GM19467 (cell line): ENCODE results near the gene ASMTL.
"Not testable (repeated sequence)": the region's sequence is repeated elsewhere in the genome, so short reads cannot be mapped to it uniquely, and the experiment has no call there.

Experiments used
- ATAC-seq: cut with Tn5 transposase; IDR thresholded peaks from one replicate; pipeline ENCODE4 v1.9.1; 2021; ENCODE audit warnings: mild to moderate bottlenecking, moderate library complexity; ENCODE audit not compliant: unreplicated experiment

ASMTL gene

DNA sequence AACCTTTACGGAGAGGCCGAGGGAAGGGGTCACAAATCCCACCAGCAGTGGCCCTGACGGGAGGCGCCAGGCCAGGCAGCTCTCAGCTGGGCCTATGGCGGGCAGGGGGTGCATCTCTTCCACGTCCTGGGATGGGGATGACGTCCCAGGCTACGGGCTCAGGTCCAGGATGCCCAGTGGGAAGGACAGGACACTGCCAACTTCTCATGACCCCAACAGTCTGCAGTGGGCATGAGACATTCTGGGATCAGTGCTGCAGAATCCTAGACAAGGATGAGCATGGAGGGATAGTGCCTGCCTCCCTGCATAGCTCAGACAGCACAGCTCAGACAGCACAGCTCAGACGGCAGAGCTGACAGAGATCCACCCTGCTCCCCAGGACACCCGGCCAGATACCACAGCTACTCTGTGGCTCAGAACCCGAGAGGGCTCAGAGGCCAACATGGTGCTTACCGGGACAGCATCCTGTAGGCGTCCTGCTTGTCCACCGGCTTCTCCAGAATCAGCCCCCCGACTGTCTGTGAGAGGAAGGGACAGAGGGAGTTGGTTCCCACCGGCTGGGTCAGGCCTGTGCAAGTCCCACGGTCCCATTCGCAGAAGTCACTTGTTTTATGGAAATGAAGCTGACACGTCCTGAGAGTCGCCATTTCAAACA is 17.3 kb downstream of the ASMTL start:
- no peak for ATAC-seq

DNA sequence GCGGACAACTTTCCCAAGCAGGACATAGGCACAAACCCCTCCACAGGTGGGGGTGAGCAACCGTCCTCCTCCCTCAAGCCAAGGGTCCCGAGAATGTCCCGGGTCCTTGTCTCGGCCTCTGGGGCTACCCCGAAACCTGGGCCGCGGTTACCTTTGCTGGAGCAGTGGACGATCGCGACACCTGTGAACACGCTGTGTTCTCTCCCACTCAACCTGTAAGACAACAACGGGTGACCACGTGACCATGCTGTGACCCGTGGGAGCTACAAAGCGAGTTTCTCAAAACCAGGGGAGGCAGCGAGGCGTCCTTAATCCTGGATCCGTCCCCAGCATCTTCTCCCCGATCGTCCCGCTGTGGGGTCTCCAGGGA is 17.9 kb downstream of the ASMTL start:
- no peak for ATAC-seq

DNA sequence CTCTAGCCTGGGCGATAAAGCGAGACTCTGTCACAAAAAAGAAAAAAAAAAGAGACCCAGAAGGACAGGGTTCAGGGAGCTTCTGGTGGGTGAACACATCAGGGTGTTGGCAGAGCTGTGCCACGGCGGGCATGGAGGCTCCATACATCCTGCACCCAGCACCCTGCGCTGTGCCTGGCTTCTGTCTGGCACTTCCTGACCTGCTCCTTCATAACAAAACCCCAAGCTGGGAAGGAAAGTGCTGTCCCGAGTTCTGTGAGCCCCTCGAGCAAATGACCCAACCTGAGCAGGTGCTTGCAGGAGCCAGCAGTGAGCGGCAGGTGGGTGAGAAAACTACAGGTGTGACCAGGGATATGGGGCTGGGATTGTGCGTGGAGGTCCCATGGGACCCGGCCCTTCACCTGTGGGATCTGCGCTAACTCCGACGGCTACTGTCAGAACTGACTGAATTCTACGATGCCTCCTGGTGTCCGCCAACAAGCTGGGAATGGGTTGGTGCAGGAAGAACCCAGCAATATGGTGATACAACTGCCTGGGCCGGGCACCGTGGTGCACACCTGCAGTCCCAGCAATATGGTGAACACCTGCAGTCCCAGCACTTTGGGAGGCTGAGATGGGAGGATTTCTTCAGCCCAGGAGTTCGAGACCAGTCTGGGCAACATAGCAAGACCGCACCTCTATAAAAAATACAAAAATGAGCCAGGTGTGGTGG is 18.9 kb downstream of the ASMTL start:
- ATAC-seq: no peak

DNA sequence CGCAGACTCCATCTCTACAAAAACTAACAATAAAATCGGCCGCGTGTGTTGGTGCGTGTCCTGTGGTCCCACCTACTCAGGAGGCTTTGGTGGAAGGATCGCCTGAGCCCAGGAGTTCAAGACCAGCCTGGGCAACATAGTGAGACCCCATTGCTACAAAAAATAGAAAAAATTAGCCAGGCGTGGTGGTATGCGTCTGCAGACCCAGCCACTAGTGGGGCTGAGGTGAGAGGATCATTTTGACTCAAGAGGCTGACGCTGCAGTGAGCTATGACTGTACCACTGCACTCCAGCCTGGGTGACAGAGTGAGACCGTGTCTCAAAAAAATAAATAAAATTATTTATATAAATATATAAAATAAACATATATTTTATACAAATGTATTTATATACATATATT is 22.3 kb downstream of the ASMTL start:
- no peak for ATAC-seq

DNA sequence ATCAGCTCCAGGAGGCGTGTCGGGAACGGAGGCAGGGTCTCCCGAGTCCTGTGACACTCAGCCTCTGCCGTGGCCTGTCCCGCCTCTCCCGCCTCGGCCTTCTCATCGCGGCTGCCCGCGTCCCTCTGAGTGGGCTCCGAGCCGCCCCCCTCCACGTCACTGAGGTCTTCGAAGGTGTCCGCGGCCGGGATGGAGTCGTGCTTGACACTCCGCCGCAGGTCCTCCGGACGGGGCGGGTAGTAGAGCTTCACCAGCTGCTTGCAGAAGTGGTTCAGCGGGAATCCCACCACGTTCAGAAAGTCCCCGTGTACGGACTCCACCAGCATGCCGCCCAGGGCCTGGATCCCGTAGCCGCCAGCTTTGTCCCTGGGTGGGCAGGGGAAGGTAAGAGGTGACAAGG is 25.0 kb downstream of the ASMTL start:
- no peak for ATAC-seq

DNA sequence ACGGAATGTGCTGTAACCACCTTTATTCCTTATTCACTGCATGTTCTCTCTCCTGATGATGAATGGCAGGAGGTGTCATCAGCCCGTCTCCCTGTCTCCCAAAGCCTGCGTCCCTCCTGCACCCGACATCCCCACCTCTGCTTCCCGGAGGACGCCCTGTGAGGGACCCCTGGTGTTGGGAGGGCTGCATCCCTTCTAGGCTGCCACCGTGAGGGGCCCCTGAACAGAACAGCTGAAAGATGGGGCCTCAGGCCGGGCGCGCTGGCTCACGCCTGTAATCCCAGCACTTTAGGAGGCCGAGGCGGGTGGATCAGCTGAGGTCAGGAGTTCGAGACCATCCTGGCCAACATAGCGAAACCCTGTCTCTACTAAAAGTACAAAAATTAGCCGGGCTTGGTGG is 26.4 kb downstream of the ASMTL start:
- ATAC-seq: not testable (repeated sequence)

DNA sequence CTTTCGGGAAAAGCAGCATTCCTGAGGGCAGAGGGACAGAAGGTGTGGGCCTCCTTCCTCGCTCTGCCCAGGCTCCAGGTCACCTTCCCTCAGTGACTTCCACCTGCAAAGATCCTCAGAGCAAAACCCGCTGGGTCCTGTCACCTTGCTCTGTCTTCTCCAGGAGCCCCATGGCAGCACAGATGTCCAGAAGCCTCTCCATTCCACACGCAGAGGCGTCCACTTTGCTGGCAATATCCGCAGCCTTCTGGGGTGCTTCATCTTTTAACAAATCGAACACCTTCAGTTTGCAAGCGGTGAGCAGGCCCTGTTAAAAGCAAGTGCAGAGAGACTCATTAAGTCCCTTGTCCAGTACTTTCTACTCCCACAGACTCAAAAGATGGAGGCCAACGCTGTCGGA is 27.3 kb downstream of the ASMTL start:
- ATAC-seq: no peak

DNA sequence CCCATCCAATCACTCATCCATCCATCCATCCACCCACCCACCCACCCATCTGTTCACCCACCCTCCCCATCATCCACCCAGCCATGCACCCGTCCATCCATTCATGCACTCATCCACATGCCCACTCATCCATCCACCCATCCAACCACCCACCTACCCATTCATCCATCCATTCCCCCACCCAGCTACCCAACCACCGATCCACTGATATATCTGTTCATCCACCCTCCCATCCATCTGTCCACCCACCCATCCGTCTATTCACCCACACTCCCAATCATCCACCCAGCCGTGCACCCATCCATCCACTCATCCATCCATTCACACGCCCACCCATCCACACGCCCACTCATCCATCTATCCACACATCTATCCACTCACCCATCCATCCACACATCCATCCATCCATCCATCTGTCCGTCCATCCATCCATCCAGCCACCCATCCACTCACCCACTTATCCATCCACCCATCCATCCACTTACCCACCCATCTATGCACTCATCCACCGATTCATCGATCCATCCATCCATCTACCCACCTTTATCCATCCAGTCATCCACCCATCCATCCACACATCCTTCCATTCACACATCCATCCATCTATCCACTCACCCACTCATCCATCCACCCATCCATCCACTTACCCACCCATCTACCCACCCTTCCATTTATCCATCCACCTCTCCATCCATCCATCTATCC is 28.4 kb downstream of the ASMTL start:
- ATAC-seq: no peak

DNA sequence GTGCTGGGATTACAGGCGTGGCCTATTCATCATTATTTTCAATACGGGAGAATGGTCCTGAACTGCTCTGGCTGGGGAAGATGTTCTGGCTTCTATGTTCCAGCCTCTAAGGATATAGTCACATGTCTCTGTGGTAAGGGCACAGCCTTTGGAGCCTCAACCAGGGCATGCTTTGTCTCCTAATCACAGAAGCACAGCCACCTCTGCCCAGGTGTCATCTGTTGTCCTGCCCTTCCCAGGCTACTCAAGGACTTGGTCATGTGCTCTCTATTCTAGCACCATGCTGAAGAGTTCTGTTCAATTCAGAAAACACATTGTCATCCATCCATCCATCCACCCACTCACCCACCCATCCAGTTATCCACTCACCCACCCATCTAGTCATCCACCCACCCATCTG is 29.5 kb downstream of the ASMTL start:
- no peak for ATAC-seq

DNA sequence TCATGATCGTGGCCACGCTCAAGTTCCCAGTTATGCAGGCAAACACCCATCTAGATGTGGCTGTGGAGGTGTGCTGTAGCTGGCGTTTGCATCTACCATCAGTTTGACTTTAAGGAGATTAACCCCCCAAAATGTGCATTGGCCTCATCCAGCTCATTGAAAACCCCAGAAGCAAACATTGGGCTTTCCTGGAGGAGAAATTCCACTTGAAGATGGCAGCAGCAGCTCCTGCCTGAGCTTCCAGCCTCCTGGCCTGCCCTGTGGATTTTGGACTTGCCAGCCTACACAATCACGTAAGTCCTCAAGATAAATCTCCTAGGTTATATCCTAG is 30.6 kb downstream of the ASMTL start:
- no peak for ATAC-seq

DNA sequence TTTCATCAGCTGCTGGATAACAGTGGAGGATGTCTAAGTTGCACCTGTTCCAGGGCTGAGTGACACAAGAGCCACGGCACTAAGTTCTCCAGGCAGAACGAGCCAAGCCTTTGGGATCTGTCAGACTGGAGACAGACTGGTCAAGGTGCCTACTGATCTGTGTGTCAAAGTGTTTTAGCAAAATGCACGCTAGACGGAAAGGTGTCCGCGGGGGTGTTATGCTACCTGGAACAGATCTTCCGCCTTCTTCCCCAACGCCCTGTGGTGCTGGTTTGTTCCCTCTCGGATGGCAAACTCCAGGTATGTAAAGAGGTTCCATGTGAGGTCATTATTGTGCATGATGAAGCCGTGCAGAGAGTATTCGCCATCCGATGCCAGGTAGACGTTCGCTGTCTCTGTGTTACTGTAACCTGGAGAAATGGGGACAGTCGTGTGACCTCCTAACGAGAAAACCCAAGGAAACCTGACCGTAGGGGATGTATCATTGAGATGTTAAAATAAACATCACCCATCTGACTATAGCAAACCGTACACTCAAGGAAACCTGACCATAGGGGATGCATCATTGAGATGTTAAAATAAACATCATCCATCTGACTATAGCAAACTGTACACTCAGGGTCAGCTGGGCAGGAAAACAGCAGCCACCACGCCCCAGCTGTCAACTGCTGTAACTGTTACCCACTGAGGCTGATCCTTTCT is 31.1 kb downstream of the ASMTL start:
- no peak for ATAC-seq

DNA sequence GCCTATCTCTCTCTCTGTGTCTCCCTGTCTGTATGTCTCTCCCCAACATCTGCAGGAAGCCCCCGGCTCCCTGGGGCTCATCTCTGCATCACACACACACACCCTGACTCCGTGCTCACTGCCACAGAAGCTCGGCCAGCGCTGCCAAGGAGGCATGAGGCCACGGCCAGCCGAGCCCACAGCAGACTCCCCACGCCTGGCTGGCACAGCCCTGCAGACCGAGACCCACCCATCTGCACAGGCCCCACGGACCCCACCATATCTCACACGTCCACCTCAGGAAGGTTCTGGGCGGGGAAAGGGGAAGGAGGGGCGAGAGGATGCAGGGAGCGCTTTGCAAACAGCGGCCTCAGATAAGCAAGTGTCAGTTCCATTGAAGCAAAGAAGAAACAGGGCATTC is 32.3 kb downstream of the ASMTL start:
- ATAC-seq: no peak

DNA sequence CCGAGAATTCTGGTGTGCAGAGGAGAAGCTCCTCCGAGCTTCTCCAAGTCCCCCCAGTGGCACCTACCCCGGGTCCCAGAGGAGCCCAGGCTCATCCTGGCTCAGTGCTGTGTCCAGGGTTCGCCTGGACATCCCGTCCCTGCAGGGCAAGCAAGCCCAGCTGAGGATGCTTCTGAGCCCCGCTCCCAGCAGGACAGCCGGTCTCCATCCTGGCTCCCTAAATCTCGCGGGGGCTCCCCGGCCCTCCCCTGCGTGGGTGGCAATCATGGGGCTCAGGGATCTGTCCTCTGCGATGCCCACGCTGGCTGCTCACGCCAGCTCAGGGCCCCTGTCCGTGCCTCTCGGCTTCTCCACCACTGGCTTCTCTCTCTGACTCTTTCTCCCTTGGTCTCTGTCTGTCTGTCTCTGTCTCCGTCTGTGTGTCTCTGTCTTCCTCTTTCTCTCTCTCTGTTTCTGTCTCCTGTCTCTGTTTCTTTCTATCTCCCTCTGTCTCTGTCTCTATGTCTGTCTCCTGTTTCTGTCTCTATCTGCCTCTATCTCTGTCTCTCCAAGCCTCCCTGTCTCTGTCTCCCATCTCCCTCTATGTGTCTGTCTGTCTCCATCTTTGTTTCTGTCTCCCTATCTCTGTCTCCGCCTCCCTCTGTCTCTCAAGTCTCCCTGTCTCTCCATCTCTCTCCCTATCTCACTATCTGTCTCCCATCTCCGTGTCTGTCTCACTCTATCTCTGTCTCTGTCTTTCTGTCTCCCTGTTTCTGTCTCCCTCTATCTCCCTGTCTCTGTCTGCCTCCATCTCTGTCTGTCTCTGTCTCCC is 33.0 kb downstream of the ASMTL start:
- no peak for ATAC-seq

DNA sequence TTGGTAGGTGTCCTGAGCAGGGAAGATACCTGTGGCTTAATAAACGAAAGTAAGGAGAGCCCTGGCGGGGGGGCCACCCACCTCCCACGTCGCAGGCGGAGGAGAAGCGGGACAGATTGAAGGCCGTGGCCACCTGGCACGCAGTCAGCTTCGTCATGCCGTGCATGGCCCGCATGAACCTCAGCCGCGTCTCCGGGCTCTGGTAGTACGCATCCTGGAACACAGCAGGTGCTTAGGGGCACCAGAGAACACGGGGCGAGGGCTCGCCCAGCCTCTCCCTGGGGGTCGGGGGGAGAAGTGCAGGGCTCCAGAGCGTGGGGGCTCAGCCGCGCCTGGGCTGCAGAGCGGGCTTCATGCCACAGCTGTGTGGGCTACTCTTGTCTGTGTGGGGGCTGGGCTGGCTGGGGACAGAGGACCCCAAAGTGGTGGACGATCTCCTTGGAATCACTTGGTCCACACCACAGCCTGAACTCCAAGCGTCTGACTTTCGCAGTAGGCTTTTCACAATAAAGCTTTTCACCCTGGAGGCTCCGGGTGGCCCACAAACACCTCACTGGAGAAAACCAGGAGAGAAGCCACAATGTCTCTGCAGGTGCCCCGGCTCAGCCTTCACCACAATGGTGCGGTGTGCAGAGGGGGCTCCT is 33.7 kb downstream of the ASMTL start:
- ATAC-seq: no peak

DNA sequence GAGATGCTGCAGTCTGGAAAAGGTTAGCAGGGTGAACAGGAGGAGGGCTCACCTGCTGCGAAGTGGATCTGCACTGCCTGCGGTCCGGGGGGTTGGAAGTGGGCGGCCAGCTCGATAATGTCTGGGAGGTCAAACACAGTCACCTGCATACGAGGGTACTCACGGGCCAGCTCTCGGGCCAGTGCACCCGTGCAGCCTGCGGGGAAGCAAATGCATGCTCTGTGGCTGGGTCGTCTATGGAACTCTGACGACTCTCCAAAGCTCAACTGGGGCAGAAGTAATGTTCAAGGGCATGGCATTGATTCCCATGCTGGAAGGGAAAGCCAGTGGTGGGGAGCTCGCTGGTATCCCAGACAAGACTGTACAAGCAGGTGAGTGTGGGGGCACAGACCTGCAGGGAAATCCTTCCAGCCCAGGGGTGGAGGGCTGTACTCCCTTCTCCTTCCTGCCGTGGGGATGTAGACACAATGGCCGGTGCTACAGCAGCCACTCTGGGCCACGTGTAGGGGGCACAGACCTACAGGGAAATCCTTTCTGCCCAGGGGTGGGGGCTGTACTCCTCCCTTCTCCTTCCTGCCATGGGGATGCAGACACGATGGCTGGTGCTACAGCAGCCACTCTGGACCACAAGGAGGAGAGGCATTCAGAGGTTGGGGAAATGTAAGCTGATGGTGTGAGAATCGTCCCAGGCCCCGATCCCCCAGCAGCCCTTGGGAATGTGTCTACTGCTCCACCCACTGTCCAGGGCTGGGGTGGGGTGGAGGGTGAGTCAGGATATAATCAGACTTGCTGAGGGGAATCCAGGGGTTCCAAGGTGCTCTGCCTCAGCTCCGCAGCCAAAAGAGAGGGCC is 34.6 kb downstream of the ASMTL start:
- ATAC-seq: no peak

DNA sequence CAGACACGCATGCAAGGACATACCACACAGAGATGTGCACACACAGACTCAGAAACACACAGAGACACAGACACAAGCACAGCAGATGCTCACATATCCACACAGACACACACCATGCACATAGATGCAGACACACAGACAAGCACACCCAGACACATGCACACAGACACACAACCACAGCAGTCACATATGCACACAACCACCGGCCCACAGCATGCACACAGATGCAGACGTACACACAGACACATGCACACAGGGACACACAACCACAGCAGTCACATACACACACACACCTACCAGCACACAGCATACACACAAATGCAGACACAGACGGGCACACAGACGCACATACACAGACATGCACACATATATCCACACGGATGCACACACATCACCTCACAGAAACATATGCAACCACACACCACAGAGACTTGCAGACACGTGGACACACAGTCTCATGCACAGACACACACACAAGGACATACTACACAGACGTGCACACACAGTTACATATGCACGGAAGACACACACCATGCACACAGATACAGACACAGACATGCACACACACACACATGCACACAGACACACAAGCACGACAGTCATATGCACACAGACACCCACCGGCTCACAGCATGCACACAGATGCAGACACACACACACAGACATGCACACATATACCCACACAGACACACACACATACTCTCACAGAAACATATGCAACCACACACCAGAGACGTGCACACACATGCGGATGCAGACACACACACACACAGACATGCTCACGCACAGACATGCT is 35.5 kb downstream of the ASMTL start:
- ATAC-seq: no peak

DNA sequence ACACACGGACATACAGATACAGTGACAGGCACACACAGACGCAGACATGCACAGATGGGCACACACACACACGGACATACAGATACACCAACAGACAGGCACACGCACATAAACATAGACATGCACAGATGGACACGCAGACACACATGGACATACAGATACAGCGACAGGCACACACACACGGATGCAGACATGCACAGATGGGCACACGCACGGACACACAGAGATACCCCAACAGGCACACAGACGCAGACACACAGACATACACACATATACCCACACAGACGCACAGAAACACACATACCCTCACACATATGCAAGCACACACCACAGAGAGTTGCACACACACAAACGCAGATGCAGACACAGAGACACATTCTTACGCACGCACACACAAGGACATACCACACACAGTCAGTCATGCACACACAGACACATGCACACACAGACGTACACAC is 36.4 kb downstream of the ASMTL start:
- ATAC-seq: no peak

DNA sequence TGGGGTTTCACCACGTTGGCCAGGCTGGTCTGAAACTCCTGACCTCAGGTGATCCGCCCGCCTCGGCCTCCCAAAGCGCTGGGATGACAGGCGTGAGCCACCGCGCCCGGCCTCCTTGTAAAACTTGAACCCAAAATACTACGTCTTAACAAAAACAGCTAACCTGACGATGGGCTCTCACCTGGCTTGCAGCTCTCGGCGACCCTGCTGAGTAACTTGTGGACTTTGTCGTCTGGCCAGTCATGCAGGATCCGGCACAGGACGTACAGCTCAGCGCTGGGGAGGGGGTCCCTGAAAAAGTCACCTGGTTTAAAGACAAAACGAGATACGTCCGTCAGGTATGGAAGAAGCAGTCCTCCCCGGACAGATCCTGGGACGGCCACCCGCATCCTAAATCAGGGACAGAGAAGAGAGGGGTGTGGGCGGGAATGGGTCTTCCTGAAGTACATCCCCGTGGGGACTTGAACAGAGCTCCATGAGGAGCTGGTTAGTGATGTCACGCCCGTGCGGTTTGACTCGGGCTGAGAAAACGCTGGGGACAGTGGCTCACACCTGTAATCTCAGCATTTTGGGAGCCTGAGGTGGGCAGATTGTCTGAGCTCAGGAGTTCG is 40.1 kb downstream of the ASMTL start:
- no peak for ATAC-seq
